NCI-H2171 treated with DMSO at 0.1 percent for 48 hours (cell line): ENCODE results near the gene SPATA12.

ENCODE experiments used
- DNase-seq: peaks from one replicate; lab custom pipeline; 2025; lab: John Stamatoyannopoulos, UW

The SPATA12 gene, protein sequence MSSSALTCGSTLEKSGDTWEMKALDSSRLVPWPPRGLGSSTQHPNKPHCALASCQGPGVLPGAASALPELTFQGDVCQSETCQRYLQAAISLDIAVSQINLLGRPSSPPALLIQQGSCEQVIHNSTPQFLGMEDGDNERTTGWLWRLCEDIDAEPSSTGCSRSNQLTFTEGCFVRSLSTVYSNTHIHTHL

DNA sequence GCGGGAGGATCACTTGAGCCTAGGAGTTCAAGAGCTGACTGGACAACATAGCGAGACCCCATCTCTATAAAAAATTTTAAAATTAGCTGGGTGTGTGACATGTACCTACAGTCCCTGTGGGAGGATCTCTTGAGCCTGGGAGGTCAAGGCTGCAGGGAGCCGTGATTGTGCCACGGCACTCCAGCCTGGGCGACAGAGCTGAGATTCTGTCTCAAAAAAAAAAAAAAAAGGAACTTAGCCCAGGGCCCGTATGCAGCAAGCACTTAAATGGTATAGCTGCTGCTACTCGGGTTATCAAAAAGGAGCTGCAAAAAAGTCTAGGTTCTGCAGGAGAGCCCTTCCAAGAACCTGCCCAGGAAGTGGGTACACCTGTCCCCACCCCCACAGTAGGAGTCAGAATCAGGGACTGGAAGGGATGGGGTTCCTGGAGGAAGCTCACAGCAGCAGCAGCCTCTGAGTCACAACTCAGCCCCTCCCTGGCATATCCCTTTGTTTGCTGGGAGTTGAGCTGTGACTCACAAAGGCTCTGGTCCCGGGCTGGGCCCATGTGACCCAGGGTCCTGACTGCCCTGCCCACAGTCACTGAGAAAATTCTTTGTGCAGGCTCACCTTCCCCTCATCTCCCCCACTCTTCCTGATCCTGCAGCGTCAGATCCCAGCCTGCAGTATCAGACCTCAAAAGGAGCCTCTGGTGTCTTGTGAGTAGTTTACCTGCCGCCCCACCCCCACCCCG lies at the start of gene SPATA12:
TSS of gene SPATA12 (plus strand) at position 576 of the 733 bp plus-strand sequence. CDS start 13,031 bp downstream, outside the sequence.
- no peak for DNase-seq

DNA sequence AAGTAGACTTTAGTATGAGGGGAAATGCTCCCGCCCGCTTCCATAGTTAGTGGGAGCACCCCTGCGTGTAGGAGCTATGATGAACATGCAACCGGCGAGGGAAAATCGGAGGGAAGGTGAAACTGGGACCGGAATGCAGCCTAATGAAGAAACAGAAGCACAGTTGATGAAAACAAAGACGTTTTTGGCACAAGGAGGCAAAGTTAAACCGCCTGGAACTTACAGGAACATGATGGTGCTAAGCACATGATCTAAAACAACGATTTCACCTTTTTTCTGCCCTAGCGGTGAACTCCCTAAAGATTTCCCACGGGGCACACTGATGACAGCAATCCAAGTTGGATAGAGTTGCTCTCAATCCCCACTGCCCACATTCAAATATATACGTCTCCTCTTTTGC lies 49.4 kb upstream of the SPATA12 start:
- DNase-seq = peak; percentile 50

DNA sequence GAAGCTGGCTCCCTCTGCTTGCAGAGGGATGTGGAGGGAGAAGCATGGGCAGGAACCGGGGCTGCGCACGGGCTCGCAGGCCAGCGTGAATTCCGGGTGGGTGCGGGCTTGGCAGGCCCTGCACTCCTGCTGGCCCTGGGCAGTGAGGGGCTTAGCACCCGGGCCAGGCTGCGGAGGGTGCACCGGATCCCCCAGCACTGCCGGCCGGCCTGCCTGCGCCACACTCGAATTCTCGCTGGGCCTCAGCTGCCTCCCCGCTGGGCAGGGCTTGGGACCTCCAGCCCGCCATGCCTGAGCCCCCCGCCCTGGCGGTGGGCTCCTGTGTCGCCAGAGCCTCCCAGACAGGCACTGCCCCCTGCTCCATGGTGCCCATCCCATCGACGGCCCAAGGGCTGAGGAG lies 47.6 kb upstream of the SPATA12 start:
- no peak for DNase-seq

DNA sequence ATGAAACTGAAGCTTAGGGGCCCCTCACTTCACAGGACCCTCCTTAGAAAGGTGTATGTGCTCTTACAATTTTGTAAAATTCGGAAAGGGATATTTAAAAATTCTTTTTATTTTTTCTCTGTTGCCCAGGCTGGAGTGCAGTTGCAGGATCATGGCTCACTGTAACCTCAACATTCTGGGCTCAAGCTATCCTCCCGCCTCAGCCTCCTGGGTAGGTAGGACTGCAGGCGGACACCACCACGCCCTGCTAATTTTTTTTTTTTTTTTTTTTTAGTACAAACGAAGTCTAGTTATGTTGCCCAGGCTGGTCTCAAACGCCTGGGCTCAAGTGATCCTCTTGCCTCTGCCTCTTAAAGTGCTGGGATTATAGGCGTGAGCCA lies 45.1 kb upstream of the SPATA12 start:
- DNase-seq = no peak

DNA sequence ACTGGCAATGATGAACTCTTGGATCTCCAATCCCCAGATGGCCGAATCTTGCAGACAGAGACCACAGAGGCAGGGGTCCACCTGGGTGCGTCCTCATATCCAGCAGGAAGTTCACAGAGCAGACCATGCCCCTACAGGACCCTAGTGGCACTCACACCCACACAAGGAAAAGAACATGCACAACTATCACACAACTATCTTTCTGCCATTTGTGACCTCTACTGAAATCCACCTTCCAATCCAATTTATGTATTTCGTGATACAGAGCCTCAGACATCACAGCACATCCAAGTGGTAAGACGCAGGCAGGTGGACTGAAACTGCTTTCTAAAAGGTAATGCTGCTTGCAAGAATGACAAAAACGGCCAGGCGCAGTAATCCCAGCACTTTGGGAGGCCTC lies 44.6 kb upstream of the SPATA12 start:
- DNase-seq = no peak

DNA sequence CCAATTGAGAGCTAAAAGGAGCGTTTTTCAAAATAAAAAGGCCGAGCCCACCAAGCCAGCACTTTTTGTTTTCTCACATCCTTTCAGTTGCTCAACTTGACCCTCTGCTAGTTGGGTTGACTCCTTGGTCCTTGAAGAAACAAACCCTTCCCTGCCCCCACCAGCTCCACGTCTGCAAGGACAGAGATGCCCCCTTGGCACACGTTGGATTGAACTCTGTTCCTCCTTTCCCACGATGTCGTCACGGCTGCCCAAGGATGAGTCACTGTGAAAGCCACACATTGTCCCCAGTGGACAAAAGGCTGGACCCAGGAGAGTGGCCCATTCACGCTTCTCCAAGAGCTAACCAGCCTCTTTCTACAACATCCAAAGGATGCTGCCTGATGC lies 43.0 kb upstream of the SPATA12 start:
- no peak for DNase-seq

DNA sequence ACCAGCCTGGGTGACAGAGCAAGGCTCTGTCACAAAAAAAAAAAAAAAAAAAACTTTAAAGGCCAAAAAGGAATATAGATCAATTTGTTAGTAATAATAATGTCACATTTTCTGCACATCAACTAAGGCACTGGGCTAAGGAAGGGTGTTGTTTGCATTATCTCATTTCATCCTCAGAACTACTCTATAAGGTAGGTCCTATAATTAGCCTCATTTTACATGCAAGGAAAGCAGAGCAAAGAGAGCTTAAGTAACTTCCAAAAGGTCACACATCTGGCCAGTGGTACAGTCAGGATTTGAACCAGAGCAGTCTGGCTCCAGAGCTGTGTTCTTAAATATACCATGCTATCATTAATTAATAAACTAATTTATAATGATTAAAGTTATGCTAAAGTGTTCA lies 42.2 kb upstream of the SPATA12 start:
- DNase-seq = no peak

DNA sequence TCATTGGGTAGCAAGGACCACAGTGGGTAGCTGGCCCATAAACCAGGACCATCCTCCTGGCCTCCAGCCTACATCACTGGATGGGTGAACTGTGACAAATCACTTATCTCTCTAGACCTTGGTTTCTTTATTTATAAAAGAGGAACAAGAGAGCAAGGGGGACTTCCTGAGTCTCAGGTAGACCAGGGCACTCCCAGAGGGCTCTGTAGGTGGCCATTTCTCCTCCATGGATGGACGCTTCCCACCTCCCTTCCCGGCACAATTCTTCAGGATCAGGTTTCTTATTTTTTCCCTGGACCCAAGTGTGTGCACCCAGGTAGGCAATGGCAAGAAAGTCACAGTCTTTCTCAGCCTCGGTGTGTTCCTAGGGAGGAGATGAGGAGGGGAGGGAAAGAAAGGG lies 41.4 kb upstream of the SPATA12 start:
- DNase-seq = no peak

DNA sequence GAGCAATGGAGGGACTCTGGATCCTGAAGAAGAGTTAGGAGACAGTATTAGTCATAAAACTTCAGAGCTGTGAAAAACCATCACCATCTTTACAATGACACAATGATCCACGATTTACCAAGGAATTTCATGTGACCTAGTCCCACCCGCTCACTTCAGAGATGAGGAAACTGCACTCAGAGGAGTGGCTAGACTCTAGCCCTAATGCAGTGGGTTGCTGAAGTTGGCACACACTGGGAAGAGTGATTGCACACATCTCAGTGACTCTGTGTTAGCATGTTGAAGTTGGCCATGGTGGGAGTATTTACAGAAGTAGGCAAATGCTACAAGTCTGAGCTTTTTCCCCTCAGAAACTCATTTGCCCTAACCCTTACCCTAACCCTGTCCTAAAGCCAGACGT lies 35.2 kb upstream of the SPATA12 start:
- no peak for DNase-seq

DNA sequence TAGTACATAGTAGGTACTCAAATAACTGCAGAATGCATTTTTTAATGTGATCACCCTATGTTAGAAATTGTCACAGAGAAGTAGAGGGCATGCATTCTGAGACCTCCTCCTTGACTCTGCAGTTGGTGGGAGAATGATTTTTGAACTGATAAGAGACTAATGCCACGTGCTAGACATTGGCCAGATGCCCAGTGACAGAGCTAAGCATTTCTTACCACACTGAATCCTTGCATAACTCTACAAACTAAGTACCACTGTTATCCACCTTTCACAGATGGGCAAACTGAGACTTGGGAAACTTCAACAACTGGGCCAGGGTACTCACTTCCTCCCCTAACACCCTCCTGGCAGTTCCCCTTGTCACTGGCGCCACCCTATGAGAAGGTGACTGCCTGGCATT lies 33.5 kb upstream of the SPATA12 start:
- peak; percentile 8 for DNase-seq

DNA sequence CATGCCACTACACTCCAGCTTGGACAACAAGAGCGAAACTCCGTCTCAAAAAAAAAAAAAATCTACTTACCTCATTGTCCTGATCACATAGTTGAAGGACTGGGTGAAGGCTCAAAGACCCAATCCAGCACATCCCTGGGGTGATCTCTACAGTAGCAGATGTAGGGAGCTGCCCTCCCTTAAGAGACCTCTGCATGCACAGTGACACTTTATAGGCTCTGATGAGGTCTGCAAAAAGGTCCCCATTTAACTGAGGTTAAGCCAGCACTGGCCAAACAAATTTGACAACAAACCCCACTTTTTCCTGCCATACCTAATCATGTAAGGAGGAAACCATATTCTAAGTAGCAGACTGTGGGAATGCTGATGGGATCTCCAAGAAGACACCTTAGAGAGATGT lies 31.1 kb upstream of the SPATA12 start:
- DNase-seq = no peak

DNA sequence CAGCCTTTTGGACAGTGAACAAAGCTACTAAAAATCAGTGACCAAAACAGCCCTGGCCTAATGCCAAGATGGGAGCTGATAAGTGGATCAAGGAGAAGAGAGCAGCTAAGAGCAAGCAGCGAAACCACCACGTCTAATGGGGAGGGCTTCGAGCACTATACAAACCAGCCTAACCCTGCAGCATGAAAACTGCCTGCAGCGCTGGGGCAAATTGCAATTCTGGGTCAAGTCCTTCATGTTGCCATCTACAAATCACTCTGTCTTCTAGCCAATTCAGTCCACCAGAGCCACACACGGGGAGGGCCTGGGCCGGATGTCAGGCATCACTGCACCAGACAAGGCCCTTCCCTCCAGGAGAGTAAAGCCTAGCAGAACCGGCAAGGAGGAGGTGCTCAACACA lies 30.5 kb upstream of the SPATA12 start:
- DNase-seq = no peak

DNA sequence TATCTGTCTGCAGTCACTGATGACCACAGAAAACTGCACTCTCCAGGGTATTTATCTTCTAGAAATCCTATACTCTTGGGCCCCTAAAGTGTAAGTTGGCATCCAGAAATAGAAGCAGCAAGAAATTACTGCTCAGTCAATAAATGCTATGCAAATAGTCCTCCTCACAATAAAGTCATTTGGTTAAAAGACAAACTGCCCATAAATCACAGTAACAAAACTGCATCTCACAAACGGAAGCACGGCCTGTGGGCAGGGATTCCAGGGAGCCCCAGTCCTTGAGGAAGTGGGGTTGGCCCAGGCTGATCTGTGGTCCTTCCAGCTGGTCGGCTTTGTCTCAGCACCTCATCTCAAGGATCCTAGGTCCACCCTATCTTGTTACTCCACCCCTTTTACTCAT lies 29.7 kb upstream of the SPATA12 start:
- DNase-seq = no peak

DNA sequence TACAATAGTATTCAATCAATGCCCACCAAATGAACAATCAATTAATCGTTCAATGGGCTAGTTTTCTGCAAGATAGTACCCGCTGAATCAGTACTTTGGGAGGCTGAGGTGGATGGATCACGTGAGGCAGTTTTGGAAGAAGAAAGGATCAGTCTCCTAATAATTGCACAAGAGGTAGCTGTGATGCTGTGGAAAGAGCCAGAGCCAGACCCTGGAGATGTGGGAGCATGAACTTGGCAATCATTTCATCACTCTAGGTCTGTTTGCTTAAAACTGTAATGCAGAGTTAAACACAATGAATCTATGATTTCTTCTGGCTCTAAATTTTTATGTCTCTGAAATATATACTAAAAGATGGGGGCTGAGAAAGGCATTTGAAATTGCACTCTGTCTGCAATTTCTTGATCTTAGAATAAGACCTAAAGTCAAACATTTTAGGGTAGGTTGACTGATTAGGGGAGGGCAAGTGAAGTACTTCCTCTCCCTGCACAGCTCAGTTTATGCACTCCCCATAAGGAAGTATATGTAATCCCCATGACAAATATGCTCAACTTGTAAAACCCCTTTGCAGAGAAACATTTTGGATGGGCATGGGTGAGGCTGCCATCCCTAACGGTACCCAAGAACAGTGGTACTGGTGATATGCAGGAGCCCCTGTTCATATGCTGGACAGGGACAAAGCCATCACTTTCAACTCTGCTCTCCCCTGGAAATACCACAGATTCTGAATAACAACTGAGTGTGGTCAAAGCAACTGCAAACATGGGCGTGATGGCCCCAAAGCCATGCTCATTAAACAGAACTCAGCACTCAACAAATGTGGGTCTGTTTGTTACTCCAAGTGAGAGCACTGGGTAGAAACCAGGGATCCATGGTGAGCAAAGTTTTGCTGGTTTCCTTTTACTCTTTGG lies 28.6 kb upstream of the SPATA12 start:
- no peak for DNase-seq

DNA sequence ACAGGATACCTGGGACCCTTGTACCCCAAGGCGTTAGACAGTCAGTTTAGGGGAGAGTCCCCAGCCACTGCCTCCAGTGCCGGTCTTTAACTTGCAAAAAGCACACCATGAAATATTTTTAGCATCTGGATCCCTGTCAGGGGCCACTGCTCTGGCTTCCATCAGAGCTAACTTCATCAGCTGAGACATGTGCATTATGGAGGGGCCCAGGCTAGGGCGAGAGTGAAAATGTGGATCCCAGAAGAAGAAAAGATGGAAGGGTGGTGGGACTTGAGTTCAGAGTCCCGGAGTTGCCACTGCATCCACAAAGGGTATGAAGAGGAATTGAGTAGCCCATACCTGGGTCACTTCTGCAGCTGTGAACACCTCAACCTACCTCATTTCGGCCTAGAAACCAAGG lies 23.5 kb upstream of the SPATA12 start:
- DNase-seq = no peak

DNA sequence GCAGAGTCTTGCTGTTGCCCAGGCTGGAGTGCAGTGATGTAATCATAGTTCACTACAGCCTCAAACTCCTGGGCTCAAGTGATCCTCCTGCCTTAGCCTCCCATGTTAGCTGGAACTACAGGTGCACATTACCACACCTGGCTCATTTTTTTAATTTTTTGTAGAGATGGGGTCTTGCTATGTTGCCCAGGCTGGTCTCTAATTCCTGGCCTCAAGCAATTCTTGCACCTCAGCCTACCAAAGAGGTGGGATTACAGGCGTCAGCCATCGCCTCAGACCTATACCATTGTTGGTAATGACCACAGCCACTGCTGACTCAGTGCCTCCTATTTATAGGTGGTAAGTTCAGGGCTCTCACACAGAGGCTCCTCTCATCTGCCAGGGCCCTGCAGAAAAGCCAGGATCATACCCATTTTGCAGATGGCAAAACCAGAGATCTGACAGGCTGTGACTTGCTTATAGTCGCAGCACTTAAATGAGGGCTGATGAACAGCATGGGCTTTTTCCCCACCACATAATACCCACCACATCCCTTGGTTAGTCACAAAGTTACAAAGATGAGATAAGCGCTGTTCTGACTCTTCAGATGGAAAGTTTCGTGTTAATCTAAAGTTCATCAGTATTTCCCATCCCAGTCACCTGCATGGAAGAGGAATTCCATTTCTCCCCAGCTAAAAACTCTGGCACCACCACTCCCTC lies 21.8 kb upstream of the SPATA12 start:
- DNase-seq = no peak

DNA sequence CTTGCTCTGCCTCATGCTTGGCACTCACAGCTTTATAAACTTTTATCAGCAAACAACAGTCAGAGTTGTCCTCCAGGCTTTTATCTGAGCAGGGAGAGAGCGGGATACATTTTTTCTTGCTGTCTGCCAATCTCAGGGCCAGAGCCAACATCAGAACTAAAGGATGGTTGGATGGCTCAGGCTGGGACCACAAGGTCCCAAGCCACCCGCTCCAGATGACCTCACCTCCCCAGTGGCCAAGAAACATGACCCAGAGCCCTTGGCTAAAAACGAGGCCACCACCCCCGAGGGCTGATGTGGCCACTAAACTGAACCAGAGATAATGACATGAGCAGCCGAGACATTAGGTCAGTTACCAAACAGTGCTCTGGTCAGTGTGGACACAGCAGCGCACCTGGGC lies 18.8 kb upstream of the SPATA12 start:
- no peak for DNase-seq

DNA sequence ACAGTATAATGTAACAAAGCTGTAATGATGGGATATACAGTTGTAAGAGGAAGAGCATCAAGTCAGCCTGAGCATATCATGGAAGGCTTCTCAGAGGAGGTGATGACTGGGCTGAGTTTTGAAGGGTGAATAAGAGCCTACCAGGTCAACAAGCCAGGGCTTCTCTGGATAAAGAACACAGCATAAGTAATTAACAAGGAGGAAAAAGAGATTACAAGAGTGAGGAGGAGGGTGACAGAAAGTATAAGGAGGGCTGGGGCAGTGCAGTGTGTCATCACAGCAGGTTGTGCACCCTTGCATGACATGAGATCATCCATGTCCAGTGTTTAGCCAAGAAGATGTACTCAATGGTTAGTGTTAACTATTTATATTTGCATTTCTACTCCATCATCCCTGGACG lies 16.9 kb upstream of the SPATA12 start:
- no peak for DNase-seq

DNA sequence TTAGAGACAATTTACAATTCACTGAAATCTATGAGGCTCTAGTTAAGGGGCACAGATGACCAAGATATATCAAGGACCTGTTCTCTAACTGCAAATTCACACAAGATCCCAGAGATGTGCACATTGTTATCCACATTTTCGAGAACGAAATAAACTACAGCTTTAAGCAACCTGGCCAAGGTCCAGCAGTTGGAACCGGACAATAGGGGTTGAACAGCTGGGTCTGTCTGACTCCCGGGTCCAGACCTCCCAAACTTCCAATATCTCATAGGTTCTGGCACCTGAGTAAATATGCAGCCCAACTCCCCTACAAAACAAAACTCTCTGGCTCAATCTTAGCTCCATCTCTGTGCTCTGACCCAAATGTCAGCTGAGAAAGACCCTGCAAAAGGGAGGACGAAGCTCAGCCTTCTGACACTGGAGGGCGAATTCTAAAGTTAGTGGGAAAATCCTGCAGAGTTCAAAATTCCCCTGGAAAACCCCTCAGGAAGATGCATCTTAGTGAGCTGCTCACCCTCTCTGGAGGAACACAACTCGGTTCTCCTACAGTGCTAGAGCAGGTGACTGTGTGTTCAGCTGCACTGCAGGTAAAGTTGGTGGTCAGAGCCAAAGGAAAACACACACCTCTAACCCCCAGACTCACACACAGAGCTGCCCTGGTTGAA lies 14.2 kb upstream of the SPATA12 start:
- no peak for DNase-seq

DNA sequence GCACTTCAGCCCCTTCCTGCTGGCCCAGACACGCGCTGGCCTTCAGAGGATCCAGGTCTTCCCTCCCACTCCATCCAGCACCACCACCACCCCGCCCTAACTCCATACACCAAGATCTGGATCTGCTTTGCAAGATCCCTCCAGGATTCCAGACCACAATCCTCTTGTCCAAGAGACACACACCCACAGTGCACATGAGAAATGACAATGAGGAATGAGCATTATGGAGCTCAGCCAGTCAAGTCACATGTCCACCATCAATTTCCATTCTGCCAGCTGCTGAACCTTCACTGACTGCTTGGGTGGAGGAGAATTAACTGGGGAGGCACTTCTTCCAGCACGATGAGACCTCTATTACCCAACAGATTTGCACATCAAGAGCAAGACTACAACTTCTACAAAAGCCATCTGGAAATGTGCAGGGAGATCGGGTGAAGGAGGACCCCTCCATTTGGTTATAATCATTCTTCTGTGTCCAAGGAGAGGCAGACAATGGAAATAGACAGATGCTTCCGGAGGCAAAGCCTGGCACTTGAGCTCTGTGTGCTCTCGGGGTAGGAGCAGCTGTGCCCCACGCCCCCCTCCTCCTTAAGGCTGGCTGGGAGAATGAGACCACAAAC lies 12.3 kb upstream of the SPATA12 start:
- peak; percentile 86 for DNase-seq

DNA sequence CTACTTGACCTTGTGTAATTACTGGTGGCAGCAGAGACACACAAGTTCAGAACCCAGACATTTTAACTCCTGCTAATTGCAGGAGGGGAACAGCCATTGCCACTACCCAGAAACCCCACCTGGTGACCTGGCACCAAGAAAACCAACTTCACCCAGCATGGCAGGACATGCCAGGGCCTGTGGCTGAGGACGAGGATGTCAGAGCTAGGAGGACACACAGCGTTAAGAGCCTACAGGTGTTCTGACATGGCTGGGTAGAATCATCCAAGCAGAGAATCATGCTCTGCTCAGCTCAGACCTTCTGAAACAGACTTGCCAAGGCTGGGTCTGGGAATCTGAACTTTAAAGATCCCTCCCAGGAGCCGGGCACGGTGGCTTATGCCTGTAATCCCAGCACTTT lies 11.7 kb upstream of the SPATA12 start:
- peak; percentile 86 for DNase-seq
